LNCaP clone FGC (cell line): Measurements from ENCODE around the gene TMEM232.

Experiments used
- DNase-seq: peaks from one replicate; pipeline ENCODE4 v3.0.0-alpha.2; 2011; ENCODE audit warnings: low read depth
- H3K4me3 ChIP-seq: 2 replicates; pipeline ENCODE4 v1.5.1; 2011; ENCODE audit warnings: mild to moderate bottlenecking, low read depth, low read length, control low read depth
- CTCF ChIP-seq: IDR thresholded peaks from 2 replicates; pipeline ENCODE4 v1.5.1; 2012; ENCODE audit warnings: mild to moderate bottlenecking; ENCODE audit not compliant: control insufficient read depth, insufficient read depth; ENCODE audit errors: extremely low read depth

The TMEM232 gene

GRCh38 chr5:110726249-110727024 lies at the start of gene TMEM232:
Gene TMEM232, minus strand, starts transcription at chr5:110726671. Its CDS starts 59,319 bp downstream, at chr5:110667352.
- DNase-seq, result peak; percentile 71
- no peak for TF ChIP-seq CTCF
- peak within 1 kb of the TSS; percentile 66 for H3K4me3 ChIP-seq

GRCh38 chr5:110770286-110770685 lies 43.8 kb upstream of the TMEM232 start:
- no peak for TF ChIP-seq CTCF
- H3K4me3 ChIP-seq, result no peak overlapping the region
- DNase-seq, result no peak

- DNase-seq, result no peak
- no peak for TF ChIP-seq CTCF
- H3K4me3 ChIP-seq, result no peak overlapping the region
Observed at GRCh38 chr5:110769000-110769681, 42.7 kb upstream of the TMEM232 start.

GRCh38 chr5:110768138-110768860 lies 41.8 kb upstream of the TMEM232 start:
- DNase-seq, result no peak
- H3K4me3 ChIP-seq, result no peak overlapping the region
- no peak for TF ChIP-seq CTCF

GRCh38 chr5:110760158-110760557 lies 33.7 kb upstream of the TMEM232 start:
- DNase-seq, result no peak
- TF ChIP-seq CTCF, result no peak
- no peak overlapping the region for H3K4me3 ChIP-seq

- H3K4me3 ChIP-seq, result no peak overlapping the region
- peak; percentile 70 for TF ChIP-seq CTCF
- DNase-seq, result peak; percentile 17
Observed at GRCh38 chr5:110757118-110757729, 30.8 kb upstream of the TMEM232 start.
